ENCODE data around the gene LCN6.
"Not testable (repeated sequence)": the region's sequence is repeated elsewhere in the genome, so short reads cannot be mapped to it uniquely, and the experiment has no call there.

LCN6 gene

DNA sequence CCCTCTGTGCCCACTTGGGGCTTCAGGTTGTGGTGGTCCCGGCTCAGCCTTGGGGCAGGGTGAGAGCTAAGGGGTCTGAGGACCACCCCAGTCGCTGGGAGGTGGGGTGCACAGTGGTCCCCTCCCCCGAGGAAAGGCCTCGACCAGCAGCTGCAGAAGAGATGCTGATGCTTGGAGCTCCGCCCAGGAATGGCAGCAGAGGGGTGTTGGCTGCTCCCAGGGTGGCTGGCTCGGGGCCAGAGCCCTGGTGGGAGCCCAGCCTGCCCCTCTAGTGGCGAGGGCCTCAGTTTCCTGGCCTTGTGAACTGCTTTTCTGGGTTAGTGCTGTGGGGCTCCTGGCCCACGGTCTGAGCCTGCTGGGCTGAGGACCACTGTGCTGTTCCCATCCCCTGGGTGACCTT lies 34.8 kb downstream of the LCN6 start:
- TF ChIP-seq, protein P1, sequence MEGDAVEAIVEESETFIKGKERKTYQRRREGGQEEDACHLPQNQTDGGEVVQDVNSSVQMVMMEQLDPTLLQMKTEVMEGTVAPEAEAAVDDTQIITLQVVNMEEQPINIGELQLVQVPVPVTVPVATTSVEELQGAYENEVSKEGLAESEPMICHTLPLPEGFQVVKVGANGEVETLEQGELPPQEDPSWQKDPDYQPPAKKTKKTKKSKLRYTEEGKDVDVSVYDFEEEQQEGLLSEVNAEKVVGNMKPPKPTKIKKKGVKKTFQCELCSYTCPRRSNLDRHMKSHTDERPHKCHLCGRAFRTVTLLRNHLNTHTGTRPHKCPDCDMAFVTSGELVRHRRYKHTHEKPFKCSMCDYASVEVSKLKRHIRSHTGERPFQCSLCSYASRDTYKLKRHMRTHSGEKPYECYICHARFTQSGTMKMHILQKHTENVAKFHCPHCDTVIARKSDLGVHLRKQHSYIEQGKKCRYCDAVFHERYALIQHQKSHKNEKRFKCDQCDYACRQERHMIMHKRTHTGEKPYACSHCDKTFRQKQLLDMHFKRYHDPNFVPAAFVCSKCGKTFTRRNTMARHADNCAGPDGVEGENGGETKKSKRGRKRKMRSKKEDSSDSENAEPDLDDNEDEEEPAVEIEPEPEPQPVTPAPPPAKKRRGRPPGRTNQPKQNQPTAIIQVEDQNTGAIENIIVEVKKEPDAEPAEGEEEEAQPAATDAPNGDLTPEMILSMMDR (conservative IDR thresholded peaks at IDR 0.05; ENCODE audit: control insufficient read depth, insufficient read depth, low read depth, low read length): no peak
- no peak overlapping the region for H3K4me3 ChIP-seq (ENCODE audit: control insufficient read depth, low read depth, low read length)
- DNase-seq (ENCODE audit: low read depth): no peak

DNA sequence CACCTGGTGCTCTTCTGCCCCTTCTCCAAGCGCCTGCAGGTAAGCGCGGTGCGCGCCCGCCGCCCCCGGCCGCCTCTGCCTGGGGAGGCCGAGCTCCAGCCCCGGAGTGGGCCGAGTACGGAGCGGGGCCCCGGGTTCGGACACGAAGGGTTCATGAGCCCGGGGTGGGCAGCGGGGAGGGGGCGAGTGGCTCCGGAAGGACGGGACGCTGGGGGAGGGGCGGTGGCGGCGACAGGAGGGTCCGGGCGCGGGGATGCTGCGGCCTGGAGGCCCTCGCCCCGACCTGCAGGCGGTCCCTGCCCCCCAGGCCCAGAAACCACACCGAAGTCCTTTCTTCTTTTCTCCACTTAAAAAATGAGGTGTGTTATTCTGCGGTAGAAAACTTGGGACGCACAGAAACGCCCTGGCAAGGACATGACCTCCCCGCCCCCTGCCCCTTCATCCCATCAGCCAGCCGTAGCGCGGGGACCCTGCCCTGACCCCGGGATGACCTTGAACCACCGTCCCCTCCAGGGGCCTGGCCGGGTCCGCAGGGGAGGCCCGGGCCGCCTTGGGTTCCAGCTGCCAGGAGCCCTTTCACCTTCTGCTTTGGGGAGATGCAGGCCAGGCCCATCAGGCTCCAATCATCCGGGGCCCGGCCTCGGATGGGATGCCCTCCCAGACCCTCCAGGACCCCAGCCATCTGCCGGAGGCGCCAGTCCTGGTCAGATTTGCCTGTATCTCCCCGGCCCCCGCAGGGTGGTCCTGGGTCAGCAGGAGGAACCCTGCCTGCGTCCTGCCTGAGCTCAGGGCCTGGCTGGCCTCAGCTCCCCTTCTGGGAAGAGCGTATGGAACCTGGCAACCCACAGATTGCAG lies 35.4 kb downstream of the LCN6 start:
- DNase-seq (ENCODE audit: low read depth): no peak
- TF ChIP-seq, protein P1 (conservative IDR thresholded peaks at IDR 0.05; ENCODE audit: control insufficient read depth, insufficient read depth, low read depth, low read length): no peak
- no peak overlapping the region for H3K4me3 ChIP-seq (ENCODE audit: control insufficient read depth, low read depth, low read length)

DNA sequence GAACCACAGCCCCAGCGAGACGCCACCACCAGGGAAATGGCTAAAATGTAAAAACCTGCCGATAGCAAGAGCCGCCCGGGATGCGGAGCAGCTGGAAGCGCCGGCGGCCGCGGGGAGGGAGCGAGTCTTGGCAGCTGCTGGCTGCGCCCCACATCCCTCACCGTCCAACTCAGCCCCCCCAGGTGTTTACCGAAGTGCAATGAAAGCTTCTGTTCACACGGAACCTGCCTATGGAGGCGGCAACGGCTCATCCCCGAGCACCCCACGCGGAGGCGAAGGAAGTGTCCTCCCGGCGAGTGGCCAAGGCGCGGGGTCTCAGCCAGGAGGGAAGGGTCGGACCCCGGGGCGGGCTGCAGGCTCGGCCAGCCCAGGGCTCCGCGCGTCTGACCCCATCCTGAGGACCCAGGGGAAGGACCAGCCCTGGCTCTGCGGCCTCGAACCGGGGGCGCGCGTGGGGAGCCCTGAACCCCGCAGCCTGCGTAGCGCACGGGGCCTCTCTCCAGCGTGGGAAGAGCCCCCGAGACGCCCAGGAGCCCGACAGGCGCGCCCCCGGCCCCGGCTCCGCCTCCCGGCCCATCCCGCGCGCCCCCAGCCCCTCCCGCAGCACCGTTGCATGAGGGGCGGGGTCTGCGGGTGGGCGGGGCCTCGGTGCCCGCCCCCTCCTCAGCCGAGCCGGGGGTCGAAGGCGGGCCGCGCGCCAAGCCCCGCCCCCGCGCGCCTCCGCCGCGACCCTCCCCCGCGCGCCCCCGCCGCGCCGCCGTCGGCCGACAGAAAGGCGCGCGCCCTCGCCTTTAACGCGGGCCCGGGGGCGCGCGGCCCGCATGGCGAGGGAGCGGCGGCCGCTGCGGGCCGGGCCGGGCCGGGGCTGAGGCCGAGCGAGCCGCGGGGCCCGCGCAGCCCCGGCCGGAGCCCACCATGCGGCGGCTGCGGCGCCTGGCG lies 36.3 kb downstream of the LCN6 start, which contains the start of gene DIPK1B:
Gene DIPK1B, plus strand, starts transcription at position 822 of the 939 bp plus-strand sequence. Its CDS starts 94 bp downstream, at position 916.
- no peak for DNase-seq (ENCODE audit: low read depth)
- no peak within 1 kb of the TSS for H3K4me3 ChIP-seq (ENCODE audit: control insufficient read depth, low read depth, low read length)
- TF ChIP-seq, protein P1 (conservative IDR thresholded peaks at IDR 0.05; ENCODE audit: control insufficient read depth, insufficient read depth, low read depth, low read length): no peak

DNA sequence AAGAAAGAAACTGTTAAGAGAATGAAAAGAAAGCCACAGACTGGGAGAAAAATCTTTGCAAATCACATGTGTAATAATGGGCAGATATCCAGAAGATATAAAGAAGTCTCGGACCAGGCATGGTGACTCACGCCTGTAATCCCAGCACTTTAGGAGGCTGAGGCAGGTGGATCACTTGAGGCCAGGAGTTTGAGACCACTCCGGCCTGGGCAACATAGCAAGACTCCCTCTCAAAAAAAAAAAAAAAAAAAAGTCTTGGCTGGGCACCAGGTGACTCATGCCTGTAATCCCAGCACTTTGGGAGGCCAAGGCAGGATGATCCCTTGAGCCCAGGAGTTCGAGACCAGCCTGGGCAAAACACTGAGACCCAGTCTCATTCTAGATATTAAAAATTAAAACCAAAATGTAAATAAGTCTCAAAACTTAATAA lies 37.1 kb downstream of the LCN6 start:
- not testable (repeated sequence) for H3K4me3 ChIP-seq (ENCODE audit: control insufficient read depth, low read depth, low read length)
- DNase-seq (ENCODE audit: low read depth): peak; percentile 56

DNA sequence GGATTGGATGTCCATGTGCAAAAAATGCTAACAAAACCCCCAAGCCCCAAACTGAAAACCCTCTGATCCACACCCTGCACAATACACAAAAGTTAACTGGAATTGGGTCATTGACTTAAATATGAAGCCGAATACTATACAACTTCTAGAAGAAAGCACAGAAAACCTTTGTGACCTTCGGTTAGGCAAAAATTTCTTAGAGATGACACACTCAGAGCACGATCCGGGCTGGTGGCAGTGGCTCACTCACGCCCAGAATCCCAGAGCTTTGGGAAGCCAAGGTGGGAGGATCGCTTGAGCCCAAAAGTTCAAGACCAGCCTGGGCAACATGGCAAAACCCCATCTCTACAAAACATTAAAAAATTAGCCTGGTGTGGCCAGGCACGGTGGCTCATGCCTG lies 37.8 kb downstream of the LCN6 start:
- TF ChIP-seq, protein P1 (conservative IDR thresholded peaks at IDR 0.05; ENCODE audit: control insufficient read depth, insufficient read depth, low read depth, low read length): no peak
- H3K4me3 ChIP-seq (ENCODE audit: control insufficient read depth, low read depth, low read length): no peak overlapping the region
- DNase-seq (ENCODE audit: low read depth): no peak

DNA sequence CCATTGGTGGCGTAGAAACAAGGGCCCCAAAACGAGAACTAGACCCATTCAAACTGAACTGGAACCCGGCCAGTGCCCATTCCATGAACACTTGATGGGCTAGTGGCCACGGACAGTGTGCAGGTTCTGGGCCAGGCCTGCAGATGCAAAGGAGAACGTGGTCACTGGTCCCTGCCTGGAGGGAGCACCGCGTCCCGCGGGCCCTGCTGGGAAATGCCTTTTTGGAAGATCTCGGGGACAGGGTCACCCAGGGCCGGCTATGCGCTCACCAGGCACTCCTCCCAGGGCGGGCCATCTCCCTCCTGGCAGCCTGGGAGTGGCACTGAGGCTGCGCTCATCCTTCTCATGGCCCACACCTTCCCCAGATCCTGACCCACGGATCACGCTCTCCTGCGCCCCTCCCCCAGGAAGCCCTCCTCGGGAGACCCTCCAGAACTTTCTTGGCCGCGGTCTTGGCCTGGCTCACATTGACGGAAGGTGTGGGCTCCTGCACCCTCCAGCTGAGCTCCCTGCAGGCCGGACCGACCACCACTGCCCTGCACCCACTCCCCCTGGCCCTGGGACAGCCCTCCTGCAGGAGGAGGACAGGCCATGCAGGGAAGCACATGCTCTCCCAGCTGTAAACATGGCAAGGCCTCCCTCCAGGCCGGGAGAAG lies 38.7 kb downstream of the LCN6 start:
- H3K4me3 ChIP-seq (ENCODE audit: control insufficient read depth, low read depth, low read length): no peak overlapping the region
- DNase-seq (ENCODE audit: low read depth): no peak
- TF ChIP-seq, protein P1 (conservative IDR thresholded peaks at IDR 0.05; ENCODE audit: control insufficient read depth, insufficient read depth, low read depth, low read length): no peak

Data from fibroblast of mammary gland (primary cell).